Raji (cell line): Measurements from ENCODE around the gene CACNA2D2.

Source experiments
- POLR2A ChIP-seq: IDR thresholded peaks from 2 replicates; pipeline ENCODE4 v1.6.1; 2011; ENCODE audit warnings: low read depth, low read length, control low read depth; ENCODE audit not compliant: insufficient read depth

The CACNA2D2 gene

DNA sequence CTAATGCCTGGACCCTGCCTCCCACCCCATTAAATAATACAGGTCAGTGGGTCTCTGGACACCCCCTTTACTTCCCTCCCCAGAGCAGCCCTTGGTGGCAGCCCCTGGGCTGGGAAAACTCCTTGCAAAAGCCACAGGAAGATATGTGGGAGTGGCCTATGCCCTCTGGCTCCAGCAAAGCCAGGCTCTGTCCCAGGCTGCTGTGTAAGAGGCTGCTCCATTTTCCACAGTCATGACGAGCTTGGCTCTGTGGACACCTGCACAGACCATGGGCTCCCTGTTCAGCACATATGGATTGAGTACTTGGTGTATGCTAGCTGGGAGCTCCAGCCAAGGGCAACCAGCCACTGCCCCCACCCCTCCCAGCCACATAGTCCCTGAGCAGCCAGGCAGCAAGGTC lies 13.0 kb downstream of the CACNA2D2 start:
- no peak for TF ChIP-seq POLR2A

GRCh38 chr3:50487181-50487580 lies 16.3 kb downstream of the CACNA2D2 start:
- TF ChIP-seq POLR2A: no peak

DNA sequence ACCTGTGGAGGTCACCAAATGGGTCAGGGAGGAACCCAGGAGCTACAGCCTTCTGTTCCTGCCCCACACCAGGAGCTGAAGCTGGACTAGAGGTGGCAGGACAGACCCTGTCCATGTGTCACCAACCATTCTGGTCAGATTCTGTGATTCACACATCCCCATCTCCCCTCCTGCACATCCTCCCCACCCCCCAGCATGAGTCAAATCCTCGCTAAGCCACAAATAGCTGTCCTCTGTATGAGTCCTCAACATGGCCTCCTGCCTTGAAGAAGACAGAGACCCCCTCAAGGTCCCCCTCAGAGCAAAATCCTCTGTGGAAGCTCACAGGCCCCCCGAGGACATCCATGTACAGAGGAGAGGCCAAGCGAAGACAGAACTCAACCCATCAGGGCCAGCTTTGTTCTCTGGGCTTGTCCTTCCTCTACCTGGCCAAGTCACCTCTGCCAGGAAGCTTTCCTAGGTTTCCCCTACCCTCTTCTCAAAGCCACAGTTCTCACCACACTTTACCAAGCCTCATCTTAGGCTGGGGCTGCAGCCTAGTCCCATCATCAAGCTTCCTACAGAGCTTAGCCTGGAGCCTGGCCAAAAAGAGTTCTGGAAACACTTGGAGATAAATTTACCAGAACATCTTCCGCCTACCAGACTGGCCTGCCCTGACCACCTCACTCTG lies 17.1 kb downstream of the CACNA2D2 start:
- no peak for TF ChIP-seq POLR2A

DNA sequence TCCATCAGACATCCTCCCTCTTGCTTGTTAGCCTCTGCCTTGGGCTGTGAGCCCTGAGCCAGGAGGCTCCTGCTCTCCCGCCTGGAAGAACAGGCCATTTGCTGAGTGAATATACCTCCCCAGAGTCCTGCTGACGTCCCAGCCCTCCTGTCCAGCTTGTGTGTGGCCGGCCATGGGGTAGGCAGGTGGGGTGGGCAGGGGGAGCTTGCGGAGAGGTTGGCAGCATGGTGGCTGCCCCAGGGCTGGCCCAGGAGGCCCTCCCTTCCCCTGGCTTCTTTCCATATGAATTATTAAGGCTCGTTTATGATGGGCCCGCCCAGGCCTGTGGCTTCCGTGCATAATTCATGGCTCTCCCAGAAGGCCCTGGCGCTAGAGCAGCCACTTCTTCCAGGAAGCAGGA lies 18.7 kb downstream of the CACNA2D2 start:
- no peak for TF ChIP-seq POLR2A

GRCh38 chr3:50483374-50483773 lies 20.1 kb downstream of the CACNA2D2 start:
- TF ChIP-seq POLR2A: no peak

DNA sequence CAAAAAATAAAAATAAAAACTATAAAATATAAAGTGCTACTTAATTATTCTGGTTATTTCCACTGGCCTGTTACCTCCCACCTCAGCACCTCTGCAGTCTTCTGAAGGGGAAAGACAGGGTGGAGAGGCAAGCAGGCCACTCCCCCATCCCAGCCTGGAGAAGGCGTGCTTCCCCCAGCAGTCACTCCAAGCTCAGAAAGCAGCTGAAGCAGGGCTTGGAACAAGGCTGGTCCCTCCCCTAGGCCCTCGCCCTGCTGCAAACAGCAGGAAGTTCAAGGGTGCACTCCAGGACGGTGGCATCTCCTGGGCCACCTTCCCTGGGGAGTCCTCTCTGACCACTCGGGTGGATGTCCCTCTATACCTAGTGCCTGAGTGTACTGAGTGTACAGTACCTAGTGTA lies 21.4 kb downstream of the CACNA2D2 start:
- TF ChIP-seq POLR2A: no peak

DNA sequence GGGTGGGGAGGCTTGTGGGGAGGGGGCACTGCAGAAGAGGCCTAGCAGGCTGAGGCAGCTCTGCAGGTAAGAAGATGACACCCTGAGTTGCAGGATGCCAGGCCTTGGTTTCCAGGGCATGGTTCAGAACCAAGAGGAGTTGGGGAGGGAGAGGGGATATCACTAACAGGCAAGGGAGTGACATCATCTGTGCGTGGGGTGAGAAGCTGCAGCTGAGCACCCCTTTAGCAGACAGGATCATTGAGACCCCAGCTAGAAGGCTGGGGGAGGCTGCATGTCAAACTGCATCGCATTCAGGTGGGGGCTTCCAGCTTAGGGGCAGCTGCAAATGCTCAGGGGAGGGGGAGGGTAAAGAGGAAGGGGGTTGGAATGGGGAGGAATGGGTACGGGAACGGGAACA lies 23.0 kb downstream of the CACNA2D2 start:
- TF ChIP-seq POLR2A: no peak

DNA sequence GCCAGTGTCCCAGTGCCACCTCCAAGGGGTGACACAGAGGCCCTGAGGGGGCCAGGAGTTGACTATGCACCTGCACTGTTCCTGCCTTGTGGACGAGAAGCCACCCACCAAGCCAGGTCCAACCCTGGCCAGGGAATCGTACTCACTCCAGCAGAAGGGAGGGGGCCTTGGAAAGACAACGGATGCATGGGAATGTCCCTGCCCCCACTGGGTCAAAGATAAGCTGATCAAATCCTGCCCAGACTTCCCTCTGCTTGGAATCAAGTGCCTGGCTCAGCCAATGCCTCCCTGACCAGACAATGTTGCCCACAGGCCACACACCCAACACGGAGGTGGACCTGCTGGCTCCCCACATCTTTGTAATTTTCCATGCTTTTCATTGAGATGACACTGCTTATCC lies 23.9 kb downstream of the CACNA2D2 start:
- TF ChIP-seq POLR2A: no peak

- no peak for TF ChIP-seq POLR2A
Observed at GRCh38 chr3:50478671-50479260, 24.7 kb downstream of the CACNA2D2 start.

DNA sequence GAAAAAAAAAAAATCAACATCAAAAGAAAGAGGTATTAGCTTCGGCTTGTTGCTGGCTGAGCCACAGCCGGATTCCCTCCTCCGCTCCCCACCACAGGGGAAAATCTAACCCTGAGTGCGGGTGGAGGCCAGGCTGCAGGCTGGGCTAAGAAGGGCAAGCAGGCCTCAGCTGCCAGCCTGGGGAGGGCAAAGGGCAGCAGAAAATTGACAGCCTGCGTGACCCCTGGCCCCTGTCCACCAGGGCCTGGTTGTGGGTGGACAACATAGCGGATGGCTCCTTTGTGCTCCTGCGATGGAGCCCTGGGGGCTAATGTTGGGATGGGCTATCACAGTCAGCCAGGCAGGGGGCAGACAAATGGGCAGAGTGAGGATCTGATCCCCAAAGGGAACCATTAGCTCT lies 25.4 kb downstream of the CACNA2D2 start:
- no peak for TF ChIP-seq POLR2A

- TF ChIP-seq POLR2A: no peak
Observed at GRCh38 chr3:50475348-50475747, 28.1 kb downstream of the CACNA2D2 start.

- TF ChIP-seq POLR2A: no peak
Observed at GRCh38 chr3:50474717-50475116, 28.7 kb downstream of the CACNA2D2 start.

DNA sequence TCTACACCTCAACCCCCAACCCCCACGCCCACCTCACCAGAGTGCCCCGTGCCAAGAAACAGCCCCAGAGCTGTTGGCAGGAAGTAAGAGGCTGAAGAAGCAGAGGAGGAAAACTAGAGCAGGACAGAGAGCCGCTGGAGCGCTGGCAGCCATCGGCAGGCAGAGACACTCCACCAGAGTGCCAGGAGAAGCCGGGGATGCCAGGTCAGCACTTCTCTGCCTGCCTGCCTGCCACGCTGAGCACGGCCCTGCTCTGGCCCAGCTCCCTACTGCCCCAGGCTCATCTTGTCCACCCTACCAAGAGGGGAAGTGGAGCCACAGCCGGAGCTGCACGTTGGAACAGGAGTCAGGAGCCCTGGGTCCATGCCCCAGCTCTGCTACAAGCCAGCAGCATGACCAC lies 29.7 kb downstream of the CACNA2D2 start:
- TF ChIP-seq POLR2A: no peak

GRCh38 chr3:50472958-50473357 lies 30.5 kb downstream of the CACNA2D2 start:
- no peak for TF ChIP-seq POLR2A

GRCh38 chr3:50470658-50471057 lies 32.8 kb downstream of the CACNA2D2 start:
- TF ChIP-seq POLR2A: no peak

DNA sequence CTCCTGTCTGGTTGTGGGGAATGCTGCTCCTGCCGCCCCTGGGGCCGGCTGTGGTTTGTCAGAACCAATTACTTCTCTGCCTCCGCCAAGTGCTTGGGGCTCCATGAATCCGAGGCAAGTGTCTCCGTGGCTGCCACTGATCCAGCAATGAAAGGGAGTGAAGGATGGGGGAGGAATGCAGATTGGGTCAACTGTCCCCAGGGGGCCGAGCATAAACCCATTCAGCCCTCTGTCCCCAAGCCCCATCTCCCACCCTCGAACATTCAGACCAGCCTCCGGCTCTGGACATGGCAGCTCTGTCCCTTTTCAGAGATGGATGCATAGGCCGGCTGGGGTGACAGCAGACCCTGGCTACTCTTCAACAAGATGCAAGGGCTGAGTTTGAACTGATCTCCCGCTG lies 35.5 kb downstream of the CACNA2D2 start:
- TF ChIP-seq POLR2A: no peak

- TF ChIP-seq POLR2A: no peak
Observed at GRCh38 chr3:50466177-50466576, 37.3 kb downstream of the CACNA2D2 start.
